IMR-90 (cell line): ENCODE results near the gene WDR53. TPM values are rescaled to one million over a fixed set of nuclear protein-coding genes. Genes with fewer than 3 reads are reported as not detected.
A peak's percentile ranks its signal among the peaks of the same experiment; 100 is the strongest.

Source experiments
- ATAC-seq: fragments of 200-7000 bp; cut with Tn5 transposase; 2 replicates; pipeline ENCODE4 v1.9.1; 2020; ENCODE audit warnings: low read depth, mild to moderate bottlenecking, moderate library complexity
- BruUV-seq: library from RNA; stranded (reverse); fragments of 400-500 nt; replicated peaks from 2 replicates; lab custom pipeline; 2021; lab: Mats Ljungman, UMichigan
- CTCF ChIA-PET: fragments of 300-600 bp; formaldehyde crosslinking; extraction: SDS; loops from one replicate; lab custom pipeline; 2021; ENCODE audit warnings: antibody characterized with exemption; lab: Yijun Ruan, JAX
- POLR2A ChIA-PET: fragments of 300-600 bp; sonication (Branson Sonifier 250); formaldehyde crosslinking; loops from one replicate; lab custom pipeline; 2022; ENCODE audit warnings: antibody characterized with exemption; ENCODE audit not compliant: unreplicated experiment; lab: Charles Lee
- DNase-seq: peaks from one replicate; pipeline ENCODE4 v3.0.0; 2013
- H2AFZ ChIP-seq: replicated peaks from 2 replicates; pipeline ENCODE3; 2013; ENCODE audit warnings: low read length, mild to moderate bottlenecking; ENCODE audit not compliant: poor library complexity
- H2AK5ac ChIP-seq: 2 replicates; pipeline ENCODE4 v1.6.1; 2013; ENCODE audit warnings: low read depth, low read length, inconsistent platforms
- H2AK9ac ChIP-seq: replicated peaks from 2 replicates; pipeline ENCODE3; 2013; ENCODE audit warnings: mild to moderate bottlenecking, low read depth, low read length, moderate library complexity; ENCODE audit not compliant: poor library complexity
- H2BK120ac ChIP-seq: 2 replicates; pipeline ENCODE4 v1.6.1; 2013; ENCODE audit warnings: low read depth, low read length, inconsistent platforms
- H2BK15ac ChIP-seq: 3 replicates; pipeline ENCODE4 v1.6.1; 2013; ENCODE audit warnings: low read depth, low read length, inconsistent platforms
- H2BK20ac ChIP-seq: 2 replicates; pipeline ENCODE4 v1.6.1; 2013; ENCODE audit warnings: low read depth, mild to moderate bottlenecking, inconsistent platforms, low read length, moderate library complexity
- H2BK5ac ChIP-seq: 2 replicates; pipeline ENCODE4 v1.6.1; 2013; ENCODE audit warnings: mild to moderate bottlenecking, low read depth, low read length, inconsistent platforms; ENCODE audit not compliant: poor library complexity, severe bottlenecking
- H3K14ac ChIP-seq: replicated peaks from 2 replicates; pipeline ENCODE4 v1.6.1; 2013; ENCODE audit warnings: low read depth, low read length, inconsistent platforms
- H3K18ac ChIP-seq: 2 replicates; pipeline ENCODE4 v1.6.1; 2013; ENCODE audit warnings: low read depth, low read length, control low read depth
- H3K23ac ChIP-seq: 2 replicates; pipeline ENCODE4 v1.6.1; 2013; ENCODE audit warnings: low read depth, low read length, inconsistent platforms
- H3K27ac ChIP-seq: 2 replicates; pipeline ENCODE4 v1.5.1; 2013; ENCODE audit warnings: mild to moderate bottlenecking, control low read depth, low read length; ENCODE audit not compliant: insufficient read depth
- H3K27me3 ChIP-seq: 2 replicates; pipeline ENCODE4 v1.6.1; 2013; ENCODE audit warnings: low read length; ENCODE audit not compliant: control insufficient read depth, insufficient read depth
- H3K36me3 ChIP-seq: 2 replicates; pipeline ENCODE4 v1.6.1; 2013; ENCODE audit warnings: low read length, mixed read lengths; ENCODE audit not compliant: control insufficient read depth, insufficient read depth
- H3K4ac ChIP-seq: 2 replicates; pipeline ENCODE4 v1.6.1; 2013; ENCODE audit warnings: low read depth, low read length, inconsistent platforms
- H3K4me1 ChIP-seq: 2 replicates; pipeline ENCODE4 v1.6.1; 2013; ENCODE audit warnings: low read length, mixed read lengths; ENCODE audit not compliant: control insufficient read depth, insufficient read depth
- H3K4me2 ChIP-seq: 2 replicates; pipeline ENCODE4 v1.6.1; 2013; ENCODE audit warnings: low read depth, mild to moderate bottlenecking, control low read depth, low read length, moderate library complexity
- H3K4me3 ChIP-seq: 2 replicates; pipeline ENCODE4 v1.5.1; 2013; ENCODE audit warnings: low read depth, mild to moderate bottlenecking, control low read depth, low read length, moderate library complexity; ENCODE audit not compliant: insufficient read depth
- H3K56ac ChIP-seq: 2 replicates; pipeline ENCODE4 v1.6.1; 2013; ENCODE audit warnings: low read length, inconsistent platforms; ENCODE audit not compliant: insufficient read depth; ENCODE audit errors: extremely low read depth
- H3K79me1 ChIP-seq, 2 experiments: 2 replicates each; pipeline ENCODE4 v1.6.1; 2013; ENCODE audit warnings: low read length in 2 of 2, inconsistent platforms in 1 of 2, low read depth in 1 of 2
- H3K9ac ChIP-seq: 2 replicates; pipeline ENCODE4 v1.6.1; 2013; ENCODE audit warnings: low read depth, low read length, control low read depth
- H3K9me1 ChIP-seq: 2 replicates; pipeline ENCODE4 v1.6.1; 2013; ENCODE audit warnings: low read length, inconsistent platforms; ENCODE audit not compliant: insufficient read depth
- H3K9me3 ChIP-seq: 2 replicates; pipeline ENCODE4 v1.6.1; 2013; ENCODE audit warnings: low read length; ENCODE audit not compliant: control insufficient read depth, insufficient read depth
- H4K20me1 ChIP-seq: 2 replicates; pipeline ENCODE4 v1.6.1; 2013; ENCODE audit warnings: low read length, inconsistent platforms; ENCODE audit not compliant: insufficient read depth
- H4K5ac ChIP-seq: 2 replicates; pipeline ENCODE4 v1.6.1; 2013; ENCODE audit warnings: mild to moderate bottlenecking, low read depth, low read length, control low read depth
- H4K8ac ChIP-seq, 2 experiments: 2 replicates each; pipeline ENCODE4 v1.6.1; 2013; ENCODE audit warnings: low read depth in 2 of 2, low read length in 2 of 2, control low read depth in 1 of 2, inconsistent platforms in 1 of 2
- H4K91ac ChIP-seq: 2 replicates; pipeline ENCODE4 v1.6.1; 2013; ENCODE audit warnings: low read depth, low read length, inconsistent platforms; ENCODE audit not compliant: insufficient read depth
- BHLHE40 ChIP-seq: fragments of 150-350 bp; IDR thresholded peaks from 2 replicates; pipeline ENCODE4 v1.6.1; 2016; ENCODE audit warnings: mild to moderate bottlenecking, low read depth, low read length
- CEBPB ChIP-seq: IDR thresholded peaks from 2 replicates; pipeline ENCODE4 v1.6.1; 2012; ENCODE audit warnings: low read depth, low read length, improper control_type of control experiment
- CHD1 ChIP-seq: IDR thresholded peaks from 2 replicates; pipeline ENCODE4 v1.6.1; 2012; ENCODE audit warnings: low read depth, low read length, improper control_type of control experiment
- CTCF ChIP-seq: conservative IDR thresholded peaks from 2 replicates; pipeline ENCODE4 v1.5.1; 2012; ENCODE audit warnings: mild to moderate bottlenecking, low read depth, low read length, improper control_type of control experiment
- ELK1 ChIP-seq: fragments of 150-350 bp; IDR thresholded peaks from 2 replicates; pipeline ENCODE4 v1.6.1; 2016; ENCODE audit warnings: low read depth, mild to moderate bottlenecking, low read length, moderate library complexity, borderline replicate concordance
- FOS ChIP-seq: fragments of 150-350 bp; IDR thresholded peaks from 2 replicates; pipeline ENCODE4 v1.6.1; 2016; ENCODE audit warnings: low read depth, low read length
- MAFK ChIP-seq: IDR thresholded peaks from 2 replicates; pipeline ENCODE4 v1.6.1; 2012; ENCODE audit warnings: low read depth, low read length, improper control_type of control experiment
- MXI1 ChIP-seq: IDR thresholded peaks from 2 replicates; pipeline ENCODE4 v1.6.1; 2012; ENCODE audit warnings: low read depth, mild to moderate bottlenecking, low read length, moderate library complexity, borderline replicate concordance
- NFE2L2 ChIP-seq: fragments of 150-350 bp; IDR thresholded peaks from 2 replicates; pipeline ENCODE4 v1.6.1; 2016; ENCODE audit warnings: low read depth, mild to moderate bottlenecking, low read length
- RAD21 ChIP-seq: IDR thresholded peaks from 2 replicates; pipeline ENCODE4 v1.6.1; 2012; ENCODE audit warnings: low read length, improper control_type of control experiment
- RCOR1 ChIP-seq: IDR thresholded peaks from 2 replicates; pipeline ENCODE4 v1.6.1; 2012; ENCODE audit warnings: mild to moderate bottlenecking, low read length, improper control_type of control experiment; ENCODE audit not compliant: insufficient replicate concordance
- SMC3 ChIP-seq: fragments of 150-350 bp; IDR thresholded peaks from 2 replicates; pipeline ENCODE4 v1.6.1; 2016; ENCODE audit warnings: low read depth, mild to moderate bottlenecking, antibody characterized with exemption, low read length, moderate library complexity
- WGBS, 2 experiments: methylation state at CpG; one replicate each; pipeline versions ENCODE4 v1.1.5 to v1.1.7; 2013; ENCODE audit warnings: missing lambda C conversion rate in 2 of 2; ENCODE audit not compliant: insufficient read length in 1 of 2; ENCODE audit errors: extremely low coverage in 2 of 2; 5-methylcytosine and 5-hydroxymethylcytosine counted together
- dilution Hi-C: fragments of 300-500 bp; cut with HindIII; formaldehyde crosslinking; loops from one replicate; pipeline ENCODE4 v1.14.3; 2018; ENCODE audit warnings: low sequenced_read_pairs; ENCODE audit not compliant: unreplicated experiment
- in situ Hi-C: fragments of 300-500 bp; cut with MboI; formaldehyde crosslinking; loops from 3 replicates; pipeline ENCODE4 v1.14.3; 2019; ENCODE audit warnings: low sequenced_read_pairs, inconsistent platforms, mixed read lengths
- intact Hi-C: fragments of 100-400 bp; cut with micrococcal nuclease; formaldehyde crosslinking; loops from 2 replicates; pipeline ENCODE4 v1.10.0; 2022
- polyA plus RNA-seq, 3 experiments: library from polyadenylated mRNA; depleted of rRNA; stranded (reverse); fragments of >200 nt; gene quantifications; 2 replicates each; pipeline ENCODE4 v1.2.3, GENCODE V29; 2012; ENCODE audit warnings: low replicate concordance in 1 of 3
- total RNA-seq: library from RNA; depleted of rRNA; stranded (reverse); fragments of >200 nt; gene quantifications from 2 replicates; pipeline ENCODE4 v1.2.3, GENCODE V29; 2012

The WDR53 gene
- total and polyA plus RNA-seq, 2 of the 4 experiments (the other 2 are of a cell fraction): 5.7 to 5.9 TPM

- Histone ChIP-seq H3K4me2 (peak overlapping the region; percentile 88), H3K4me3 (peak overlapping the region; percentile 83), H3K79me1 (peaks cover 36 to 41% of the 10 kb centered on the region in 2 experiments), H4K8ac (no peak overlapping the region), H2BK120ac (no peak overlapping the region), H2BK20ac (no peak overlapping the region), H4K5ac (no peak overlapping the region), H2AK5ac (no peak overlapping the region), H2BK5ac (no peak overlapping the region), H3K18ac (no peak overlapping the region), H2BK15ac (no peak overlapping the region), H3K27ac (peak overlapping the region; percentile 39; the same call in 1 of the 2 replicates), H2AK9ac (peak overlapping the region; percentile 13), H3K36me3 (peaks cover 2% of the 10 kb centered on the region; the same call in 1 of the 2 replicates), H4K20me1 (no peaks in the 10 kb centered on the region), H3K4me1 (peaks cover 4% of the 10 kb centered on the region; the same call in 1 of the 2 replicates), H3K23ac (0 out of 2 replicates have a peak overlapping the region, but pooled peaks have one; percentile 73), H3K9me1 (peaks cover 3% of the 10 kb centered on the region; the same call in 1 of the 2 replicates), H3K27me3 (no peaks in the 10 kb centered on the region), H4K91ac (no peak overlapping the region), H3K56ac (peak overlapping the region; percentile 14; the same call in 1 of the 2 replicates), H3K14ac (no peak overlapping the region; the same call in 1 of the 2 replicates), H3K9ac (peak overlapping the region; percentile 72; the same call in 1 of the 2 replicates), H3K9me3 (no peaks in the 10 kb centered on the region), H3K4ac (no peak overlapping the region), H2AFZ (peak overlapping the region; percentile 93)
- ChIA-PET POLR2A (no interaction called here), CTCF (no interaction called here)
- 0 out of 2 replicates have a peak, but pooled peaks have one; percentile 21 for TF ChIP-seq CHD1
- TF ChIP-seq MXI1: 0 out of 2 replicates have a peak, but pooled peaks have one; percentile 11
- no peak for TF ChIP-seq SMC3
- no peak for TF ChIP-seq RCOR1
- no peak for TF ChIP-seq NFE2L2
- no peak for TF ChIP-seq FOS
- TF ChIP-seq MAFK: no peak
- TF ChIP-seq ELK1: no peak
- no peak for TF ChIP-seq RAD21
- TF ChIP-seq BHLHE40: no peak
- TF ChIP-seq CEBPB: no peak
- TF ChIP-seq CTCF: no peak
- no peak for ATAC-seq
- intact Hi-C loops (no loop called here), dilution Hi-C loops (no loop called here), in situ Hi-C loops (no loop called here)
- peak; percentile 26 for DNase-seq
- WGBS, 2 experiments: 0% methylated on average over 21 of the region's 44 CpGs; no CpG with 5 or more reads in 1 of the 2 experiments
- no TSS peak for BruUV-seq
These were observed 706 bp upstream of the WDR53 start for GRCh38 chr3:196569003-196569516.
